Right ventricle myocardium inferior (tissue), 1 donor: ENCODE data around the gene RFWD3. TPM values are rescaled to one million over a fixed set of nuclear protein-coding genes. Genes with fewer than 3 reads are reported as not detected.

Experiments used
- ATAC-seq: fragments of 200-7000 bp; cut with Tn5 transposase; one replicate; pipeline ENCODE4 v1.9.1; 2020; ENCODE audit warnings: mild to moderate bottlenecking, moderate library complexity
- DNase-seq: peaks from one replicate; pipeline ENCODE4 v3.0.0; 2021; ENCODE audit errors: missing footprints
- intact Hi-C: fragments of 100-400 bp; cut with DNase I; formaldehyde crosslinking; loops from one replicate; pipeline ENCODE4 v1.11.0; 2022
- total RNA-seq: library from RNA; stranded (reverse); fragmentation: NEBNext Ultra II Directional; extraction: Animal tissue kit (Norgen Biotek cat#: 25700); gene quantifications from one replicate; pipeline ENCODE4 v1.2.1, GENCODE V29; 2021
- donor health status: DM: no; HTN: yes; CAD: no; lungs with severe emphysema.

The RFWD3 gene
- total RNA-seq, 1 donor from 2014 or later = 4.5 TPM

DNA sequence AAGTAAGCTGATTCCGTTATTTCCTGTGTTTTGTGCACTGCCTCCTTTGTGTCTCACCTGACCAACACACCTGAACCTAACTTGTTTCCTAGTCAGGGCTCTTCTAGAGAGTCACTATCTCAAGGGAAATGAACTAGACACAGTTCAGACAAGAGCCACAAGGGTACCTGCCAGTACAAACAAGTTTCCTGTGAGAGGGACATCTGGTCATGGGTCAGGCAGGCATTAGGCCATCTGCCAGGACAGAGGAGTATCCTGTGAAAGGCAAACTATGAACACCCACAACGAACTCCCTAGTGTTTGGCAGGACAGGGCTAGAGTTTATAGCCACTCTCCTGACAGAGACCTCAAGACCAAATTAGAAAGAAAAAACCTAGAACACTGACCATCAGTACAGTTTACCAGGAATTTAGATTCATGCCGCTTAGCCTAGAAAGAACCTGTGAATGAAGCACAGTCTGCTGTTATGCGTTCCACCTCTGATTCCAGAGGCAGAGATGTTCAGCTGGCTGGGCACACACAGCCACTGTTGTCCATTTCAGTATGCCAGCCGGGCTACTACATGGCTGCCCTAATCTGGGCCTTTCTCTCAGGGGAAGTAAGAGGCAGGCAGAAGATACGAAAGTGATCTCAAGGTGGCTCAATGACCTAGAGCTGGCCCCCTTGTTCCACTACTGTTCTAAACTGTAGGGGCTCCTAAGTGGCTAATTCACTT is 39.0 kb downstream of the RFWD3 start:
- DNase-seq = no peak
- ATAC-seq = peak; percentile 31
- intact Hi-C loops = loop anchor here (10.0 kb wide), 1 partner anchor 323 kb away; no protein-coding TSS in a partner anchor

DNA sequence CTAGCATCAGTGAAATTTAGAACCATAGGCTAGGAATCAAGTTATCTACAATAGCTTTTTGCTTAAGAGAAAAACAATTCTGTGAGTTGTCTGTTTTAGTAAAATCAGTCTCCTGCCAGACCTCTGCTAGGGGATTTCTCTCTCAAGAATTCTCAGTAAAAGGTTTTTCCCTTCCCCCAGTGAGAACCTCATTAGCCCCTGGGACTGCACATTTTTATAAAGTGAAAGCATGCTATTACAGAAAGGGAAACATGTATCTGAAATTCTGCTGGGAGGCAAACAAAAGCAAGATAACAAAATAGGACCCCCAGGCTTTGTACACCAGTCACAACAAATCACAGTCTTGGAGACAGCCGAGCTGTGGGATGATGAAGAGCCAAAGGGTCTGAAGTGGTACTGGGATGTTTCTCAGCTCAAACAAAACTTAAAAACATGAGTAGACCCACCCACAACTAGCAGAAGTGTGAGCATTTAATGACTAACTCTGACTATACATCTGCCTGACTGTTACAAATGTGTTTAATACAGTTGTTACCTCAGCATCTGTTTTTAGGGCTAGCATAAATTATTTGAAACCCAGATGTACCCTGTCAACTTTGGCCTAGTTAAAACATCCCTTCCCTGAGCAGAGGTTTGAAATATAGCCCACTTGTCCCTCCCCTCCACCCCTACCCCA is 39.8 kb downstream of the RFWD3 start:
- no peak for ATAC-seq
- intact Hi-C loops = loop anchor here (10.0 kb wide), 1 partner anchor 322 kb away; no protein-coding TSS in a partner anchor

DNA sequence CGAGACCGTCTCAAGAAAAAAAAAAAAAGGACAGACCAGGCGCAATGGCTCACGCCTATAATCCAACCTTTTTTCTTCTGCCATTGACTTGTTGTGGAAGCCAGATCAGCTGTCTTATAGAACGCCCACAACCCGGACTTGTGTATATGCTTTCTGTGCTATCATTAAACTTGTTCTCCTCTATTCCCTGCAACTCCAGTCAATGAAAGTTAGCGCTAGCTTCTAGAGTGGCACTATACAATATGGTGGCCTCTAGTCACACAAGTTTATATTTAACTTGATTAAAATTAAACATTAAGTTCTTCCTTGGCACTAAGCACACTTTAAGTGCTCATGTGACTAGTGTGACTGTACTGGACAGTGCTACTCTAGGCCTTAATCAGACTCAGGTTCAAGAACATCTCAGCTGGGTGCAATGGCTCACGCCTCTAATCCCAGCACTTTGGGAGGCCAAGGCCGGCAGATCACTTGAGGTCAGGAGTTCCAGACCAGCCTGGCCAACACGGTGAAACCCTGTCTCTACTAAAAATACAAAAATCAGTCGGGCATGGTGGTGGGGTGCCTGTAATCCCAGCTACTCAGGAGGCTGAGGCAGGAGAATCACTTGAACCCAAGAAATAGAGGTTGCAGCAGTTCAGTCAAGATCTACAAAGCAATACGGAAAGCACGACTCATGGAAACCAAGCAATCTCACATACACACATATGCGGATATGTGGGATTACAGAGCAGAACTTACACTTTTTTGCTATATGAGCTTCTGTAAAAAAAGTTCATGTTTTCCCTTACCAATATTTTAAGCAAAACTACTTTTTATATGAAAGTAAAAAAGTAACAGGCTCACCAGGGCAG is 41.0 kb downstream of the RFWD3 start:
- intact Hi-C loops = loop anchor here (10.0 kb wide), 1 partner anchor 321 kb away; no protein-coding TSS in a partner anchor
- ATAC-seq (no peak), DNase-seq (no peak)

More for the DNA sequence above, 39.8 kb downstream of the RFWD3 start:
- DNase-seq = no peak

DNA sequence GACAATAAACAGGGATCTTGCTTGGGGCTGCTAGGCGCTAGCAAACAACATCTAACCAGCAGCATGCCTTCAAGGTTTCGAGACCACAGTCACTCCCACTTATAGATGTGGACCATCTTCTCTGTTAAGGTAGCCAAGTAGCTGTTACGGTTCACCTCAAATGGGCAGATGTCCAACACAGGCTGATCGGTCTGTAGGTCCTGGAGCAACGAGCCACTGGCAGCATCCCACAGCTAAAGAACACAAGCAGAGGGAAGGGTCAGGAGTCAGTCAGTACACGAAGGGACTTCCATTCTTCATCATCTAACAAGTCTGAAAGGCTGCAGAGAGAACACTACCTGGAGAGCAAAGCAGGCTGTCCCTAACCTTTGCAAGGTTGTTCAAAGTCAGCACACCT is 42.8 kb downstream of the RFWD3 start:
- DNase-seq (no peak), ATAC-seq (no peak)
- intact Hi-C loops = loop anchor here (5.0 to 10.0 kb wide), 2 partner anchors 142 to 319 kb away; no protein-coding TSS in a partner anchor

DNA sequence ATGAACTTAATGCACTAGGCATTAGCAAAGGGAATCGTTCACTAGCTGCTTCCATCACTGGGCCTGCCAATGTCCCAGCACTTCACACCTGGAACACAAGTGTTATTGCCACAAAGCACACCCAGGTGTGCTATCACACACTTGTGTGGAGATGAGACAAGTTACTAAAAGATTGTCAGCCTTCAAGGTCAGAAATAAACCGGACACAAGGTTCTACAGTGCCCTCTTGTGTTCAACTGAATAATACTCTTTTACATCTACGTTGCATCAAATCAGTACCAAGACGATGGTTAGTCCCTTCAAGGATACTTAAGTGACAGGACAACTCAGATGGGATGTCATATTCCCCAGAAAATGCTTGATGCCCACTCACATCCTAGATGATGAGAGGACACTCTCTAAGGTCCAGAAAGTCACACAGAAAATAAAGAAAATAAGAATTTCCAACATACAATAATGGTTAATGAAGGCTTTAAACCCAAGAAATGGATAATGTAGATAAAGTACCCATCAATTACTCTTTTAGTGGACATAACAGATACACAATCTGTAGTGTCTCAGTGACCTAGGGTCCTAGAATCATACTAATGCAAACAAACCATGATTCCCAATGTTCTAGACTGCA is 43.4 kb downstream of the RFWD3 start:
- DNase-seq (no peak), ATAC-seq (no peak)
- intact Hi-C loops = loop anchor here (5.0 to 10.0 kb wide), 2 partner anchors 141 to 319 kb away; no protein-coding TSS in a partner anchor

DNA sequence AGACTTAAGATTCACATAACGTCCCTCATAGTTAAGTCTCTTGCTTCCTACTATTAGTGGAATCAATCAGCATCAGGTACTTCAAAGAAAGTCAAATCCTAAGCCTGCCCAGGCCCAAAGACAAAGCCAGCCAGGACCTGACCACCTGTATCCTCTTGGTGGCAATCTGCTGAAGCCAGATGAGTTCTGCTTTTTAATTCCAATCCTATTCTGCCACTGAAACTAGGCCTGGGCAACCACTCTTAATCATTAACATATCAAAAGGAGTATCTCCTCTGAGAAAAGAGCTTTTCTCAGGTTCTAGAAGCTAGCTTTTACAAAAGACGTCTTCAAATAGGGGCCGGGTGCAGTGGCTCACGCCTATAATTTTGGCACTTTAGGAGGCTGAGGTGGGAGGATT is 44.7 kb downstream of the RFWD3 start:
- intact Hi-C loops = loop anchor here (5.0 to 10.0 kb wide), 2 partner anchors 140 to 317 kb away; no protein-coding TSS in a partner anchor
- DNase-seq (no peak), ATAC-seq (no peak)

DNA sequence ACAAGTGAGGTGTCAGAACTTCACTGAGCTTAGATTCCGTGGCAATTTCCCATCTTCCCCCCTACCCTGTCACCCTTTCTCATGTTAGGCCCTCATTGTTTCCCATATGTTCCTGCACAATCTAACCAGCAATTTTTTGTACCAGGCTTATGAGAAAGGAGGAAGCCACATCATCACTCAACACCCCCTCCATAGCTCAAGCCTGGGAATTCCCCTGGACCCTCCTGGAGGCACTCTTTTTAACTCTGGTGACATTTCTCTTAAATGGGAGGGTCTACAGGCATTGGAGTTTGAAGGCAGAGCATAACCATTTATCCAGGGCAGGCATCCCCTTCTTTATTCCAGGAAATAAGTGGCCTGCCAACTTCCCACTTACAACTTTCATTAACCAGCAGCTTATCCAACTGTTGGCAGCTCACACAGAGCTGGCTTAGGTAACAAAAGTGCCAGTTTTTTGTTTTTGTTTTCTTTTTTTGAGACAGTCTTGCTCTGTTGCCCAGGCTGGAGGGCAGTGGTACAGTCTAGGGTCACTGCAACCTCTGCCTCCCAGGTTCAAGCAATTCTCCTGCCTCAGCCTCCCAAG is 49.4 kb downstream of the RFWD3 start:
- DNase-seq (no peak), ATAC-seq (no peak)
- intact Hi-C loops = no loop called here

DNA sequence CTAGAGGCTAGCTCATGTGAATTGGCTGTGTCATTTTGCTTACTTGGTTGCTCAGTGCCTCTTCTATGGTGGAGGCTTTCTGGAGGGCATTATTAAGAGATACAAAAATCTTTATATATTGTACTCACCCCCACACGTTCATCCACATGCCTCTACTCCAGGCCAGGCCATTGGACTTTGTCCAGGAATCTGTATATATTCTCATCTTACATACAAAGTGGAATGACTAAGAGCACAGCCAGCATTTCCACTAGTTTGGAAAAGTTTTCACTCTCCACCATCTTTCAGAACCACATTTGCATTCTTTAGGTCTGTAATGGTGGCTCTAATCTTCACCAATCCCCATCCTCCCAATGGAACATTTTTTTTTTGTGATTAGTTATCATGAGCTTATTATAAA is 55.0 kb downstream of the RFWD3 start:
- intact Hi-C loops = no loop called here
- ATAC-seq (no peak), DNase-seq (no peak)

DNA sequence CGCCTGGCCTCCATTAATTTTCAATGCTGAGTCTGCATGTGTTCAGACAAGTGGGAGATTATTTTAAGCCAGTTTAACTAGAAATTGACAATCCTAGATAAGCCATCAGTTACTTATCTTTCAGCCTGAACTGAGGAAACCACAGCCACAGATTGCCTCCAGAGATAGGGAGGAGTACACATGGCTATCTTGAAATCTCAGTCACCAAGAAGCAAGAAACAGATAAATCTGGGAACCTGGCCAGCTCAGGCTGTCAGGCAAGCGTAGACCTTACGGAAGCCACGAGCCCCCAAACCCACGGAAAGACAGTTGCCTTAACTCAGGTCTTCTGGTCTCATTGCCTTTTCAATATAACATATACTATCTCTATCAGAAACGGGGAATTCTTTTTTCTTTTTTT is 57.7 kb downstream of the RFWD3 start:
- ATAC-seq (no peak), DNase-seq (no peak)
- intact Hi-C loops = loop anchor here (5.0 kb wide), 1 partner anchor 107 kb away; no protein-coding TSS in a partner anchor

DNA sequence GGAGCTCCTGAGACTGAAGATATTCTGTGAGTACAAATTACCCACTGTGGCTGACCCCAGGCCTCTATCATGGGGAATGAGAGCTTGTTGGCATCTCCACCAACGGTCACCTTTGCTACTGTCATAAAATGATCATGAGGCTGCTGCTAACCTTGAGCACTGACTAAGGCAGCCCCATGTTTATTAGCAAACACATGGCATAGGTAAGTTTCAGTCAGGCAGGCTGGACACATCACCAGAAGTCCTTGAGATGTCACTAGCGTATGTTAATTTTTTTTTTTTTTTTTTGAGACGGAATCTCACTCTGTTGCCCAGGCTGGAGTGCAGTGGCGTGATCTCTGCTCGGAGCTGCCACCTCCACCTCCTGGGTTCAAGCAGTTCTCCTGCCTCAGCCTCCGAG is 58.3 kb downstream of the RFWD3 start:
- ATAC-seq (no peak), DNase-seq (no peak)
- intact Hi-C loops = loop anchor here (5.0 kb wide), 1 partner anchor 106 kb away; no protein-coding TSS in a partner anchor

DNA sequence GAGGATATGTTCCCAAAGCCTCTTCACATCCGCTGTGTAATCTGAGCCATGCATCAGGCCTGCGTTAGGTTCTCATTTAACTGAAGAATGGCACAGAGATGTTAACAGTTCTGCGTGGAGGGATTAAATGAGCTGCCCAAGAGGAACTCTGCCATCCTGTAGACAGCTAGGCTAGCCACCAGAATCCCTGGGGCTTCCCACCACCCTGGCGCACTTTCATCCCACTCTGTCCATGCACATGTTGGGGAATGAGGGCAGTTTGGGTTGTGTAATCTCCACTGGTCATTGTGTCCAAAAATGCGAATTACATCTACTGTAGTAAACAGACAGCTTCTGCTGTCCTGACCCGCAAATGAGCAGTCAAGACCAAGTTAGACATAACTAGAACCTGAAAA is 58.7 kb downstream of the RFWD3 start:
- no peak for ATAC-seq
- DNase-seq = no peak
- intact Hi-C loops = loop anchor here (5.0 kb wide), 1 partner anchor 106 kb away; no protein-coding TSS in a partner anchor

DNA sequence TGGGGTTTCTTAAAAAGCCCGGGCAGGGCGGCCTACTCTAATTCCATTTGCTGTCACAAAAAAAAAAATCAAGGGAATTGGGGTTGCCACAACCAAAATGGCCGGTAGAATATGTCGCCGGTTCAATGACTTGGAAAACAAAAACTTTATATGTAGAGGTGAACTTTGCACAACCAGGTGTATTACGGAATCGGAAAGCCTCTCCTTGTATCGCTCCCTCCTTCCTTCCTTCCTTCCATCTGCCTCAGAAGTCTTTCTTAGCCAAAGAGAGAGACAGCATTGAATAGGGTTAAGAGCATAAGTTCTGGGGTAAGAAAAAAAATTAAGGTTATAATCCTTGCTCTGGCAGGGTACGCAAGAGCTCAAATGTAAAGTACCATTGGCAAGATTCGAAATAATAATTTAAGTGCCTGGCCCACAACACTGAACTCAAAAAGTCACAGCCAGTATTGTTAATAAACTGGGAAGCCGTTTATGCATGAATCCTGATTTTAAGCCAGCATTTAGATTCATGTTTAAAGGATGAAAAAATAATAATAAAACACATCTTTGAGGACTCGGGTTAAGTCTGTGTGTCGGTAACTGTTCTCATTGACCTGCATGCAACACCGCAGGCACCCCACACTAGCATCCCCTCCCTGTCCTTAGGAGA is 59.2 kb downstream of the RFWD3 start:
- ATAC-seq (no peak), DNase-seq (no peak)
- intact Hi-C loops = loop anchor here (5.0 kb wide), 1 partner anchor 105 kb away; no protein-coding TSS in a partner anchor

DNA sequence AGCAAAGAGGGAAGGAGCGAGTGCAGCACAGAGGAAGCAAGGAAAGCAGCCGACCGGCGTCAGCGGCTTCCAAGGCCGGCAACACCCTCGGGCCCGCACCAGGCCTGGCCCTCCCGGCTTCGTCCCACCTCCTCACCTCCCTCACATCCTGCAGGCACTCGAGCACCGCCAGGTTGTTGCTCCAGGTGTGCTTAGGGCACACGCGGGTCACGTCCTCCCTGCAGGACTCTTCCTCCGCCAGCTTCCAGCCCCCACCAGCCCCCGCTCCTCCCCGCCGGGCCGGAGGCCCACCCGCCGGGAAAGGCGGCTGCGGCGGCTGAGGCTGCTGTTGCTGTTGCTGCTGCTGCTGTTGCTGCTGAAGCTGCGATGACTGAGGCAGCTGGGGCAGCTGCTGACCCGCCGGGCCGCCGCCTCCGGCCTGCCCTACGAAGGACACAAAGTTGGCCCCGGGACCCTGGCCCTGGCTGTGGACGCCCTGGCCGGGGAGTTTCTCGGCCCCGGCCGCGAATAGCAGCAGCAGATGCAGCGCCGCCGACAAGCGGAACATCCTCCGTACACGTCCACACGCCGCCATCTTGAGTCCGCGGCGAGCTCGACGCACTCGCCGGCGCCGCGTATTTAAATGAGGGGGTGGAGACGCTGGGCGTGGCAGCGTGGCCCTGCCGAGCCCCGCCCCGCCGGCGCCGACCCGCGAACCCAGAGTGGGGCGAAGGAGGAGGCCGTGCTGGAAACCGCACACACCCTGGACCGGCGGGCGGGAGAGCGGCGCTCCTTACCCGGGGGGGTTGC is 60.0 kb downstream of the RFWD3 start, which contains the start of gene GLG1:
Gene GLG1 (minus strand): TSS at position 594 of the 789 bp plus-strand sequence. CDS start 20 bp downstream, at position 574.
- peak; percentile 99 for ATAC-seq
- intact Hi-C loops = loop anchor here (5.0 kb wide), 1 partner anchor 104 kb away; no protein-coding TSS in a partner anchor

DNA sequence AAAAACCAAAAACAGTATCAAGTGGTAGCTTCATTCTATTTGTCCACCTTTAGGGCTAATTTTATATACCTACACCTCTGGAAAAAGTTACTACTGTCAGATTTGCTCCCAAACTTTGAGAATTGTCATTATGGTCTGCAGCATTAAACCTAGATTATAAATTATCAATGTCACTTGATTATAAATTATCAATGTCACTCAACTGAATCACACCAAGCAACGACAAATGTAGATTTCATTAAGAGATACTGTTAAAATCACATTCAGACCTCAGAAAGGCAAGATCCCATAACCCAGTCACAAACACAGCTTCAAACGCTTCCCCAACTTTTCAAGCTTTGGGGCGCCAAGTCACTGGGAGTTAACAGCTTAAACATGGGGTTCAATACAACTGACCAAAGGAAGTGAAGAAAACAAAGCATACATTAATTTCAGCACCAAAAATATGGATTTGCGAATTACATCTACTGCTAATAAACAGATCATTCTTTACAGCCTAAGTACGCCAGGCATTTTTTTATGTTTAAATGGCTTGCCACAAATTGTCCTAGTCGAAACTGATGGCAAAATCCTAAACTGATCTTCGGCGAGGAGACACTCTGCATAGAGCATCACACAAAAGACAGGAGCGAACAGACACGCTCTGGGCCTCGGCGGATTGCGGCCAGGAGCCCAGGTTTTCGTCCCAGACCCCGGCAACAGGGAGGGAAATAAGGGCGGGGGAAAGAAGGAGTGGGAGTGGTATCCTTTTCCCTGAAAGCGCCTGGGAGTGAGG is 60.7 kb downstream of the RFWD3 start:
- no peak for DNase-seq
- intact Hi-C loops = loop anchor here (5.0 kb wide), 1 partner anchor 104 kb away; no protein-coding TSS in a partner anchor
- peak; percentile 12 for ATAC-seq

More for the DNA sequence above, 60.0 kb downstream of the RFWD3 start, which contains the start of gene GLG1:
- peak; percentile 97 for DNase-seq

DNA sequence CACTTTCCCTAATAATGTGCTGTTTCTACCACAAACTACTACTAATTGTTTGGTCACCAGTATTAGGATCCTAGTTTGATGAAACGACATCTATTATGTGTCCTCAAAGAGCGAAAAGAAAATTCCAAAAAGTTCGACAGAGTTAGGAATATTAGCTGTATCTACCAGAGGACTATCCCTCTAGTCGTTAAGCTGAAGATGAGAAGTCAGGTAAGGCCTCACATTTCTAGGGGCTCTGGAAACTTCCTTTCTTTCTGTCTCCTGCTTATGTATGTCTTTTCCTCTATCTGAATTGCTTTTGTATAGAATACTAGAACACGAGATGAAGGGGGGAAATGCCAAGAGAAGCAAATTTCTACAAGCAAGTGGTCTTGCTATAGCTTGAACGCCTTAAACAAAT is 61.3 kb downstream of the RFWD3 start:
- no peak for ATAC-seq
- intact Hi-C loops = loop anchor here (5.0 kb wide), 1 partner anchor 103 kb away; no protein-coding TSS in a partner anchor

DNA sequence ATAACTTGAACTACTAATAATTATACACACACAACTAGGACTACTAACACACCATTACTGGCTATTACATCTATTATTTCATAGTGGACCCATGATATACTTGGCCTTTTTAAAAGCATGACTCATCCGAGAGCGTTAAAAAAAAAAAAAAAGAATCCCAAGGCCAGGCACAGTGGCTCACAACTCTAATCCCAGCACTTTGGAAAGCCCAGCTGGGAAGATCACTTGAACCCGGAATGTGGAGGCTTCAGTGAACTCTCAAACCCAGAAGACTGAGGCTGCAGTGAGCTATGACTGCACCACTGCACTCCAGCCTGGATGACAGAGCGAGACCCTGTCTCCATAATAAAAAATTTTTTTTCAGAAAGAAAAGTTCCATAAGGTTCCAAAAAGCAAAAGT is 62.8 kb downstream of the RFWD3 start:
- DNase-seq (no peak), ATAC-seq (no peak)
- intact Hi-C loops = no loop called here

More for the DNA sequence above, 61.3 kb downstream of the RFWD3 start:
- no peak for DNase-seq
